Keratinocyte (primary cell): ENCODE measurements around the gene NOS1AP. TPM values are rescaled to one million over a fixed set of nuclear protein-coding genes. Genes with fewer than 3 reads are reported as not detected.

Experiments used
- DNase-seq: peaks from one replicate; pipeline ENCODE4 v3.0.0-alpha.2; 2011; ENCODE audit warnings: low read depth, missing footprints, low spot score
- FAIRE-seq: peaks from 2 replicates; lab custom pipeline; 2011; peaks lifted over from hg19 to GRCh38; lab: Jason Lieb, UNC
- H2AFZ ChIP-seq: 2 replicates; pipeline ENCODE4 v1.6.0; 2012; ENCODE audit warnings: low read length, control low read depth, inconsistent platforms; ENCODE audit not compliant: control insufficient read depth
- H3K27ac ChIP-seq: 2 replicates; pipeline ENCODE4 v1.5.1; 2011; ENCODE audit warnings: low read length; ENCODE audit not compliant: control insufficient read depth, insufficient read depth
- H3K27me3 ChIP-seq: 3 replicates; pipeline ENCODE4 v1.6.0; 2011; ENCODE audit warnings: low read length; ENCODE audit not compliant: control insufficient read depth, insufficient read depth; ENCODE audit errors: extremely low read depth
- H3K36me3 ChIP-seq, 2 experiments: 2 replicates in 1 of 2; 3 replicates in 1 of 2; pipeline ENCODE4 v1.5.1; 2011; ENCODE audit warnings: low read length in 2 of 2, mild to moderate bottlenecking in 1 of 2; ENCODE audit not compliant: control insufficient read depth in 2 of 2, insufficient read depth in 2 of 2; ENCODE audit errors: extremely low read depth in 1 of 2
- H3K4me1 ChIP-seq: 3 replicates; pipeline ENCODE4 v1.5.1; 2011; ENCODE audit warnings: low read length; ENCODE audit not compliant: control insufficient read depth, insufficient read depth; ENCODE audit errors: extremely low read depth
- H3K4me2 ChIP-seq: 3 replicates; pipeline ENCODE4 v1.6.0; 2011; ENCODE audit warnings: low read depth, low read length; ENCODE audit not compliant: control insufficient read depth, insufficient read depth; ENCODE audit errors: extremely low read depth
- H3K4me3 ChIP-seq, 3 experiments: fragments of 200-600 bp in 1 of 3; sonication (generic) in 1 of 3; 2 replicates in 2 of 3; 3 replicates in 1 of 3; pipeline ENCODE4 v1.5.1; 2011 to 2016; ENCODE audit warnings: low read length in 3 of 3, mild to moderate bottlenecking in 3 of 3, control low read depth in 2 of 3, inconsistent platforms in 1 of 3, low read depth in 1 of 3, mixed read lengths in 1 of 3, mixed run types in 1 of 3, moderate library complexity in 1 of 3; ENCODE audit not compliant: control insufficient read depth in 2 of 3, insufficient read depth in 2 of 3; ENCODE audit errors: extremely low read depth in 1 of 3
- H3K79me2 ChIP-seq: 2 replicates; pipeline ENCODE4 v1.6.0; 2012; ENCODE audit warnings: low read length; ENCODE audit not compliant: control insufficient read depth, insufficient read depth
- H3K9ac ChIP-seq: 3 replicates; pipeline ENCODE4 v1.6.0; 2011; ENCODE audit warnings: low read length; ENCODE audit not compliant: control insufficient read depth, insufficient read depth; ENCODE audit errors: extremely low read depth
- H3K9me1 ChIP-seq: 3 replicates; pipeline ENCODE4 v1.6.0; 2011; ENCODE audit warnings: low read length; ENCODE audit not compliant: control insufficient read depth, insufficient read depth; ENCODE audit errors: extremely low read depth
- H3K9me3 ChIP-seq: 2 replicates; pipeline ENCODE4 v1.5.1; 2012; ENCODE audit warnings: low read depth, low read length; ENCODE audit not compliant: control insufficient read depth
- H4K20me1 ChIP-seq: 3 replicates; pipeline ENCODE4 v1.6.0; 2011; ENCODE audit warnings: low read length; ENCODE audit not compliant: control insufficient read depth, insufficient read depth; ENCODE audit errors: extremely low read depth
- CTCF ChIP-seq, 3 experiments: IDR thresholded peaks in 1 of 3; conservative IDR thresholded peaks in 1 of 3; optimal IDR thresholded peaks in 1 of 3; 2 replicates in 2 of 3; 3 replicates in 1 of 3; pipeline versions ENCODE3 to v1.5.1; 2011; ENCODE audit warnings: low read length in 3 of 3, mild to moderate bottlenecking in 3 of 3, moderate library complexity in 2 of 3, control low read depth in 1 of 3, inconsistent platforms in 1 of 3; ENCODE audit not compliant: insufficient read depth in 2 of 3; ENCODE audit errors: extremely low read depth in 1 of 3
- EZH2 ChIP-seq: IDR thresholded peaks from one replicate; pipeline ENCODE4 v1.6.1; 2012; ENCODE audit warnings: inconsistent platforms, mild to moderate bottlenecking, low read length, moderate library complexity
- dilution Hi-C: fragments of 300-500 bp; cut with MboI; formaldehyde crosslinking; loops from one replicate; pipeline ENCODE4 v1.7.0; 2020; ENCODE audit warnings: low sequenced_read_pairs; ENCODE audit not compliant: extremely low pct_ligation_motif_present
- polyA plus RNA-seq, 5 experiments: library from polyadenylated mRNA; depleted of rRNA in 3 of 5; stranded (reverse) in 3 of 5; stranded (forward) in 1 of 5; unstranded in 1 of 5; fragments of >200 nt; gene quantifications; 1 replicate in 1 of 5; 2 replicates in 3 of 5; 3 replicates in 1 of 5; pipeline versions ENCODE4 v1.2.1 to v1.2.3, GENCODE V29; 2011 to 2012; ENCODE audit warnings: missing spikeins in 2 of 5, low read depth in 1 of 5, low replicate concordance in 1 of 5

Gene NOS1AP
- polyA plus RNA-seq, 1 donor (not counting 4 experiments of a cell fraction or from before 2014, with no cell fraction given), result not detected

GRCh38 chr1:162259894-162260455 lies 190.5 kb downstream of the NOS1AP start:
- no peak overlapping the region for H3K9ac ChIP-seq
- DNase-seq (no peak), FAIRE-seq (no peak)
- H3K9me3 ChIP-seq, result no peaks in the 10 kb centered on the region
- H3K27me3 ChIP-seq, result peaks cover 3% of the 10 kb centered on the region
- H3K4me1 ChIP-seq, result no peaks in the 10 kb centered on the region
- TF ChIP-seq CTCF (optimal IDR thresholded peaks at IDR 0.05 in 1 of 3, IDR thresholded peaks at IDR 0.05 in 1 of 3, conservative IDR thresholded peaks at IDR 0.05 in 1 of 3; ENCODE audit: extremely low read depth in 1 of 3, insufficient read depth in 2 of 3, low read length in 3 of 3) (no peak), EZH2 (no peak)
- H3K79me2 ChIP-seq, result no peaks in the 10 kb centered on the region
- H3K4me3 ChIP-seq, result no peak overlapping the region
- no peaks in the 10 kb centered on the region for H4K20me1 ChIP-seq
- dilution Hi-C loops, result no loop called here
- H3K4me2 ChIP-seq, result no peak overlapping the region
- H2AFZ ChIP-seq, result no peak overlapping the region
- H3K36me3 ChIP-seq, result no peaks in the 10 kb centered on the region
- H3K9me1 ChIP-seq, result no peaks in the 10 kb centered on the region
- no peak overlapping the region for H3K27ac ChIP-seq

- Histone ChIP-seq H3K4me2 (no peak overlapping the region), H3K9me1 (no peaks in the 10 kb centered on the region), H3K36me3 (no peaks in the 10 kb centered on the region), H3K79me2 (no peaks in the 10 kb centered on the region), H3K9ac (no peak overlapping the region), H3K4me1 (no peaks in the 10 kb centered on the region), H3K27ac (no peak overlapping the region), H2AFZ (no peak overlapping the region), H4K20me1 (no peaks in the 10 kb centered on the region), H3K27me3 (peaks cover 3% of the 10 kb centered on the region), H3K4me3 (no peak overlapping the region), H3K9me3 (no peaks in the 10 kb centered on the region)
- DNase-seq (no peak), FAIRE-seq (no peak)
- dilution Hi-C loops, result no loop called here
- TF ChIP-seq CTCF (optimal IDR thresholded peaks at IDR 0.05 in 1 of 3, IDR thresholded peaks at IDR 0.05 in 1 of 3, conservative IDR thresholded peaks at IDR 0.05 in 1 of 3; ENCODE audit: extremely low read depth in 1 of 3, insufficient read depth in 2 of 3, low read length in 3 of 3), result no peak
- no peak for TF ChIP-seq EZH2
Measured at GRCh38 chr1:162264108-162264507, 194.6 kb downstream of the NOS1AP start.
